Calu3 (cell line): ENCODE data around the gene TRIP10. TPM values are rescaled to one million over a fixed set of nuclear protein-coding genes. Genes with fewer than 3 reads are reported as not detected.

ENCODE experiments used
- BruUV-seq: library from RNA; stranded (reverse); fragments of 400-500 nt; replicated peaks from 2 replicates; lab custom pipeline; 2021; lab: Mats Ljungman, UMichigan
- CTCF ChIA-PET: fragments of 300-600 bp; sonication (Branson Sonifier 250); formaldehyde crosslinking; loops from one replicate; lab custom pipeline; 2022; ENCODE audit warnings: antibody characterized with exemption; lab: Charles Lee
- DNase-seq: peaks from one replicate; pipeline ENCODE4 v3.0.0; 2022
- H3K27ac Mint-ChIP-seq: one replicate; pipeline ENCODE4 v1.8.0; 2022; ENCODE audit warnings: mixed read lengths; ENCODE audit not compliant: unreplicated experiment
- H3K27me3 Mint-ChIP-seq: one replicate; pipeline ENCODE4 v1.8.0; 2022; ENCODE audit warnings: mixed read lengths; ENCODE audit not compliant: unreplicated experiment
- H3K36me3 Mint-ChIP-seq: one replicate; pipeline ENCODE4 v1.8.0; 2022; ENCODE audit warnings: mild to moderate bottlenecking, moderate library complexity, mixed read lengths; ENCODE audit not compliant: insufficient read depth, unreplicated experiment
- H3K4me1 Mint-ChIP-seq: one replicate; pipeline ENCODE4 v1.8.0; 2022; ENCODE audit warnings: mild to moderate bottlenecking, low read depth, mixed read lengths; ENCODE audit not compliant: unreplicated experiment
- H3K4me3 Mint-ChIP-seq: one replicate; pipeline ENCODE4 v1.8.0; 2022; ENCODE audit warnings: mild to moderate bottlenecking, low read depth, moderate library complexity, mixed read lengths; ENCODE audit not compliant: unreplicated experiment
- H3K9me3 Mint-ChIP-seq: one replicate; pipeline ENCODE4 v1.8.0; 2022; ENCODE audit warnings: low read depth, mixed read lengths; ENCODE audit not compliant: unreplicated experiment
- CTCF ChIP-seq: fragments of 200-600 bp; IDR thresholded peaks from one replicate; pipeline ENCODE4 v1.8.0; 2022; ENCODE audit warnings: antibody characterized with exemption; ENCODE audit not compliant: unreplicated experiment
- intact Hi-C: fragments of 100-400 bp; cut with micrococcal nuclease; formaldehyde crosslinking; loops from one replicate; pipeline ENCODE4 v1.10.0; 2022; ENCODE audit not compliant: unreplicated experiment
- total RNA-seq: library from RNA; stranded (reverse); gene quantifications from 2 replicates; pipeline ENCODE4 v1.2.3, GENCODE V29; 2022

The TRIP10 gene
- total RNA-seq, 1 experiment from 2014 or later: 95.8 TPM

- Mint-ChIP-seq H3K27ac (no peak overlapping the region), H3K4me3 (no peak overlapping the region), H3K4me1 (peaks cover 13% of the 10 kb centered on the region), H3K9me3 (no peaks in the 10 kb centered on the region), H3K27me3 (no peaks in the 10 kb centered on the region), H3K36me3 (peaks cover 45% of the 10 kb centered on the region)
- intact Hi-C loops: loop anchor here (10.0 kb wide), 2 partner anchors 72 to 218 kb away; no protein-coding TSS in a partner anchor
- no TSS peak for BruUV-seq
- no peak for DNase-seq
- no peak for TF ChIP-seq CTCF
- CTCF ChIA-PET: no interaction called here
Observed at GRCh38 chr19:6732803-6733337, 6.6 kb upstream of the TRIP10 start.

- CTCF ChIA-PET: no interaction called here
Observed at GRCh38 chr19:6733338-6734095, 6.0 kb upstream of the TRIP10 start.

GRCh38 chr19:6734096-6734696, 5.3 kb upstream of the TRIP10 start:
- CTCF ChIA-PET: no interaction called here
- BruUV-seq: no TSS peak
- peaks cover 19% of the 10 kb centered on the region for H3K4me1 Mint-ChIP-seq
- no peak for DNase-seq
- no peaks in the 10 kb centered on the region for H3K9me3 Mint-ChIP-seq
- intact Hi-C loops: loop anchor here (10.0 kb wide), 2 partner anchors 71 to 219 kb away; no protein-coding TSS in a partner anchor
- H3K27me3 Mint-ChIP-seq: no peaks in the 10 kb centered on the region
- no peak overlapping the region for H3K4me3 Mint-ChIP-seq
- H3K36me3 Mint-ChIP-seq: peaks cover 54% of the 10 kb centered on the region
- no peak overlapping the region for H3K27ac Mint-ChIP-seq
- no peak for TF ChIP-seq CTCF

More at GRCh38 chr19:6733338-6734095, 6.0 kb upstream of the TRIP10 start:
- H3K27me3 Mint-ChIP-seq: no peaks in the 10 kb centered on the region
- H3K4me3 Mint-ChIP-seq: no peak overlapping the region
- no peak overlapping the region for H3K27ac Mint-ChIP-seq
- peaks cover 49% of the 10 kb centered on the region for H3K36me3 Mint-ChIP-seq
- DNase-seq: no peak
- H3K9me3 Mint-ChIP-seq: no peaks in the 10 kb centered on the region
- H3K4me1 Mint-ChIP-seq: peaks cover 14% of the 10 kb centered on the region
- BruUV-seq: no TSS peak
- no peak for TF ChIP-seq CTCF
- intact Hi-C loops: loop anchor here (10.0 kb wide), 2 partner anchors 71 to 219 kb away; no protein-coding TSS in a partner anchor

GRCh38 chr19:6735181-6735911, 4.1 kb upstream of the TRIP10 start:
- peak overlapping the region; percentile 88 for H3K4me3 Mint-ChIP-seq
- H3K9me3 Mint-ChIP-seq: no peaks in the 10 kb centered on the region
- CTCF ChIA-PET: interaction anchor here (1.5 kb wide), 1 partner anchor 128 kb away, joined by 3 read pairs; no protein-coding TSS in a partner anchor
- H3K27me3 Mint-ChIP-seq: no peaks in the 10 kb centered on the region
- no peak overlapping the region for H3K27ac Mint-ChIP-seq
- TF ChIP-seq CTCF: no peak
- intact Hi-C loops: loop anchor here (10.0 kb wide), 2 partner anchors 69 to 221 kb away; no protein-coding TSS in a partner anchor
- no peak for DNase-seq
- H3K4me1 Mint-ChIP-seq: peaks cover 21% of the 10 kb centered on the region
- BruUV-seq: no TSS peak
- peaks cover 65% of the 10 kb centered on the region for H3K36me3 Mint-ChIP-seq
